ENCODE results near the gene NUSAP1. TPM values are rescaled to one million over a fixed set of nuclear protein-coding genes. Genes with fewer than 3 reads are reported as not detected.

Gene NUSAP1
- total RNA-seq, 1 experiment from 2014 or later = 158 TPM

- no peak overlapping the region for H4K5ac ChIP-seq (ENCODE audit: insufficient read length, low read depth, low read length)
- H4K20me1 ChIP-seq (ENCODE audit: control insufficient read depth, insufficient read depth, insufficient read length) = no peaks in the 10 kb centered on the region
- no peaks in the 10 kb centered on the region for H3K27me3 ChIP-seq (ENCODE audit: insufficient read depth, low read length)
- no peak overlapping the region for H2BK120ac ChIP-seq (ENCODE audit: low read depth, low read length, poor library complexity, severe bottlenecking)
- H3K4me1 ChIP-seq (ENCODE audit: insufficient read depth, low read length) = peaks cover 2% of the 10 kb centered on the region; the same call in 1 of the 2 replicates
- Mint-ChIP-seq H3K36me3 (ENCODE audit: insufficient read depth in 1 of 3, low read depth in 3 of 3) (peaks cover 41 to 48% (median 43%) of the 10 kb centered on the region in 3 experiments), H3K9me3 (no peaks in the 10 kb centered on the region; a peak in 1 of 5 replicates), H3K27me3 (ENCODE audit: low read depth) (no peaks in the 10 kb centered on the region), H3K4me1 (peaks cover 18 to 30% of the 10 kb centered on the region in 2 experiments), H3K27ac (peak overlapping the region; percentile 98 to 100 (median 99); a peak in 6 of 7 replicates), H3K4me3 (peak overlapping the region; percentile 97 to 98)
- H3K4ac ChIP-seq (ENCODE audit: low read depth, low read length) = no peak overlapping the region
- H4K8ac ChIP-seq (replicated peaks; ENCODE audit: insufficient read length, low read depth, low read length) = no peak overlapping the region
- no peak overlapping the region for H3K56ac ChIP-seq (ENCODE audit: insufficient read length, low read depth, low read length)
- H3K9ac ChIP-seq (ENCODE audit: extremely low read depth, insufficient read length, low read length) = peak overlapping the region; percentile 98
- H2BK5ac ChIP-seq (ENCODE audit: insufficient read length, low read length) = no peak overlapping the region
- peak overlapping the region; percentile 88 for H3K4me2 ChIP-seq (ENCODE audit: insufficient read depth, insufficient read length, low read length)
- no peak overlapping the region for H3K23ac ChIP-seq (ENCODE audit: insufficient read length, low read depth, low read length)
- no peak overlapping the region for H3T11ph ChIP-seq (ENCODE audit: low read length)
- H3K23me2 ChIP-seq (ENCODE audit: insufficient read length, low read depth, low read length, poor library complexity, severe bottlenecking) = peaks cover 8% of the 10 kb centered on the region
- H2BK12ac ChIP-seq (ENCODE audit: insufficient read length, low read depth, low read length) = no peak overlapping the region
- no peak overlapping the region for H2BK15ac ChIP-seq (ENCODE audit: low read depth, low read length)
- DNase-seq = peak; percentile 48
- peaks cover 8% of the 10 kb centered on the region; the same call in 1 of the 2 replicates for H3K79me2 ChIP-seq (ENCODE audit: insufficient read depth, low read length)
- H2BK20ac ChIP-seq (ENCODE audit: low read depth, low read length, poor library complexity, severe bottlenecking) = no peak overlapping the region
- no peaks in the 10 kb centered on the region for H3K9me3 ChIP-seq (ENCODE audit: control insufficient read depth, low read depth, low read length)
- no peak for TF ChIP-seq CTCF (conservative IDR thresholded peaks at IDR 0.05)
- H3K14ac ChIP-seq (ENCODE audit: insufficient read depth, low read length) = no peak overlapping the region
- H3K18ac ChIP-seq (ENCODE audit: insufficient read length, low read depth, low read length) = no peak overlapping the region
- H2AK5ac ChIP-seq (ENCODE audit: insufficient read length, low read length) = no peak overlapping the region
- no peak overlapping the region for H2AFZ ChIP-seq (ENCODE audit: low read length)
- no CpG with 5 or more reads among the region's 7 CpGs for WGBS (ENCODE audit: extremely low coverage, insufficient read length, low lambda C conversion rate)
- H4K91ac ChIP-seq (ENCODE audit: insufficient read length, low read depth, low read length) = no peak overlapping the region
- no peak overlapping the region for H3K27ac ChIP-seq (ENCODE audit: insufficient read length, low read depth, low read length)
- H3K79me1 ChIP-seq (ENCODE audit: insufficient read depth, low read depth, low read length, poor library complexity, severe bottlenecking) = peaks cover 7% of the 10 kb centered on the region
Measured at GRCh38 chr15:41285285-41285684, 47.4 kb upstream of the NUSAP1 start.
